Muscle layer of colon (tissue), 2 donors: Measurements from ENCODE around the gene ATF7.
"Not testable (repeated sequence)": the region's sequence is repeated elsewhere in the genome, so short reads cannot be mapped to it uniquely, and the experiment has no call there.

Source experiments
- H3K27ac ChIP-seq: one replicate; pipeline ENCODE4 v1.7.0; 2013; ENCODE audit warnings: low read depth, mild to moderate bottlenecking, low read length, moderate library complexity
- H3K27me3 ChIP-seq, 2 donors: one replicate each; pipeline ENCODE4 v1.7.0; 2013; ENCODE audit warnings: low read length in 2 of 2, mild to moderate bottlenecking in 2 of 2; ENCODE audit not compliant: insufficient read depth in 2 of 2, control insufficient read depth in 1 of 2
- H3K36me3 ChIP-seq: one replicate; pipeline ENCODE4 v1.7.0; 2013; ENCODE audit warnings: mild to moderate bottlenecking, low read length; ENCODE audit not compliant: insufficient read depth
- H3K4me1 ChIP-seq: one replicate; pipeline ENCODE4 v1.7.0; 2013; ENCODE audit warnings: mild to moderate bottlenecking, low read length; ENCODE audit not compliant: insufficient read depth
- H3K4me3 ChIP-seq, 2 donors: one replicate each; pipeline ENCODE4 v1.7.0; 2013; ENCODE audit warnings: low read length in 2 of 2, low read depth in 1 of 2, mild to moderate bottlenecking in 1 of 2, moderate library complexity in 1 of 2
- H3K9ac ChIP-seq: one replicate; pipeline ENCODE4 v1.7.0; 2013; ENCODE audit warnings: low read length
- H3K9me3 ChIP-seq: one replicate; pipeline ENCODE4 v1.7.0; 2013; ENCODE audit warnings: mild to moderate bottlenecking, low read length
- donor health status: abdominal sarcoma.
- donor health status: Adenocarcinoma of cecum.

ATF7 gene

DNA sequence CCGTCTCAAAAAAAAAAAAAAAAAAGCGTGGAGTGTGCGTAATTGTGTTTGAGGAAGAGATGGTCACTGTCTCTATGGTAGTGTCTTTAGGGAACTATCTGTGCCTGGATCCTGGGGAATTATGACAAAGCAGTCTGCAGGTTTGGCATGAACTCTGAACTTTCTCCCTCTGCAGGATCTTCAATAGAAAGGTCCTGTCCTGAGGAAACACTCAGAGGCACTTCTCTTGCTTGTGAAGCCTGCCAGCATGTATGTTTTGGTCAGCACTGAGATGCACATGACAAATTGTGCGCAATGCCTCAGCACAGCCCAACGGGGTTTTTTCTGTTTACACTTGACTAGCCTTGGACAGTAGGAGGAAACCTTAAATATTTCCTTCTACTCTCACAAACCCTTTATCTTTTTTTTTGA, 46.6 kb downstream of the ATF7 start:
- Histone ChIP-seq H3K9ac (no peak overlapping the region), H3K36me3 (peaks cover 8% of the 10 kb centered on the region), H3K9me3 (no peaks in the 10 kb centered on the region), H3K27me3 (no peaks in the 10 kb centered on the region), H3K4me1 (peaks cover 17% of the 10 kb centered on the region), H3K4me3 (no peak overlapping the region), H3K27ac (no peak overlapping the region)

DNA sequence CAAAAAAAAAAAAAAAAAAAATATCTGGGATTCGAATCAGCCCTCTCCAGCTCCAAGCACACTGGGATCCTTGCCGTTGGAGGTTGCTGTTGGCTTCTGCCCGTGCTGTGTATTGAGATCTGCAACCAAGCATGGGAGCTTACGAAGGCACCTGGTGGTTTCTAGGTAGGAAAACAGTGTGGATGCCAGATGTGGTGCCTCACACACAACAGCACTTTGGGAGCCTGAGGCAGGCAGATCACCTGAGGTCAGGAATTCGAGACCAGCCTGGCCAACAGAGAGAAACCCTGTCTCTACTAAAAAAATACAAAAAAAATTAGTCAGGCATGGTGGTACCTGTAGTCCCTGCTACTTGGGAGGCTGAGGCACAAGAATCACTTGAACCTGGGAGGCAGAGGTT, 47.4 kb downstream of the ATF7 start:
- H3K9ac ChIP-seq = no peak overlapping the region
- no peak overlapping the region for H3K27ac ChIP-seq
- H3K4me1 ChIP-seq = peaks cover 17% of the 10 kb centered on the region
- no peak overlapping the region for H3K4me3 ChIP-seq
- peaks cover 8% of the 10 kb centered on the region for H3K36me3 ChIP-seq
- H3K27me3 ChIP-seq = no peaks in the 10 kb centered on the region
- no peaks in the 10 kb centered on the region for H3K9me3 ChIP-seq

DNA sequence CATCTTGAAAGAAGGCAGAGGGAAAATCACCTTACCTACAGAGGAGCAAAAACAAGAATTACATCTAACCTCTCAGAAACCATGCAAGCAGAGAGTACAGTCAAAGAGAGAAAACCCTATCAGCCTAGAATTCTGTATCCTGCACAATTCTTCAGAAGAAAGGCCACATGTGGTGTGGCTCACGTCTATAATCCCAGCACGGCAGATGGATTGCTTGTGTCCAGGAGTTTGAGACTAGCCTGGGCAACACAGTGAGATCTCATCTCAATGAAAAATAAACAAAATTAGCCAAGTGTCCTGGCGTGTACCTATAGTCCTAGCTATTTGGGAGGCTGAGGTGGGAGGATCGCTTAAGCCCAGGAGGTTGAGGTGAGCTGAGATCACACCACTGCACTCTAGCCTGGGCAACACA, 48.2 kb downstream of the ATF7 start:
- H3K9ac ChIP-seq = no peak overlapping the region
- H3K27me3 ChIP-seq = no peaks in the 10 kb centered on the region
- H3K9me3 ChIP-seq = no peaks in the 10 kb centered on the region
- H3K36me3 ChIP-seq = peaks cover 8% of the 10 kb centered on the region
- no peak overlapping the region for H3K4me3 ChIP-seq
- H3K4me1 ChIP-seq = peaks cover 17% of the 10 kb centered on the region
- H3K27ac ChIP-seq = no peak overlapping the region

DNA sequence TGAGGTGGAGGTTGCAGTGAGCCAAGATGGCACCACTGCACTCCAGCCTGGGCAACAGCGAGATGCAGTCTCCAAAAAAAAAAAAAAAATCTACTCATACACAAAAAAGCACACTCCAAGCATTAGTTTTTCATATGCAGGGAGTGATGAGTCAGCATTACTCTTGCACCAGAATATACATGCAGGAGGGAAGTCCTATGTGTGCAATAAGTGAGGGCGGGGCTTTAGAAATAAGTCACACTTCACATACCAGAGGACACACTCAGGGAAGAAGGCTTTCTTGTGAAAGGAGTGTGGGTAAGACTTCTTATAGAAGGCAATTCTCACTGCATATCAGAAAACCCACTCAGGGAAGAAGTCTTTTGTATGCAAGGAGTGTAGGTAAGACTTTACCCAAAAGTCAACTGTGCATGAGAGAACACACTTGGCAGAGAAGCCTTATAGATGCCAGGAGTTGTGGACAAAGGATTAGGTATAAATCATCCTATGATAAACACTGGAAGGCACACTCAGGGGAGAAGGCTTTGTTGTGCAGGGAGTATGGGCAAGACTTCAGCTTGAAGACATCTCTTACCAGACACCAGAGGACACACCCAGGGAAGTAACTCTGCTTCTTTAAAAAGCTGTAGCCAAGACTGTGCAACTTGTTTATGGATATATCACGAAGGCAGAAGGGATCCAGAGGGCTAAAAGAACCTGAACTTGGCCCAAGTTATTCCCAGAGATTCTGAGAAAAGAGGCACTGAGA, 50.5 kb downstream of the ATF7 start:
- Histone ChIP-seq H3K4me3 (no peak overlapping the region), H3K27ac (peak overlapping the region; percentile 1), H3K36me3 (peaks cover 8% of the 10 kb centered on the region), H3K27me3 (no peaks in the 10 kb centered on the region), H3K4me1 (peaks cover 17% of the 10 kb centered on the region), H3K9me3 (no peaks in the 10 kb centered on the region), H3K9ac (no peak overlapping the region)

DNA sequence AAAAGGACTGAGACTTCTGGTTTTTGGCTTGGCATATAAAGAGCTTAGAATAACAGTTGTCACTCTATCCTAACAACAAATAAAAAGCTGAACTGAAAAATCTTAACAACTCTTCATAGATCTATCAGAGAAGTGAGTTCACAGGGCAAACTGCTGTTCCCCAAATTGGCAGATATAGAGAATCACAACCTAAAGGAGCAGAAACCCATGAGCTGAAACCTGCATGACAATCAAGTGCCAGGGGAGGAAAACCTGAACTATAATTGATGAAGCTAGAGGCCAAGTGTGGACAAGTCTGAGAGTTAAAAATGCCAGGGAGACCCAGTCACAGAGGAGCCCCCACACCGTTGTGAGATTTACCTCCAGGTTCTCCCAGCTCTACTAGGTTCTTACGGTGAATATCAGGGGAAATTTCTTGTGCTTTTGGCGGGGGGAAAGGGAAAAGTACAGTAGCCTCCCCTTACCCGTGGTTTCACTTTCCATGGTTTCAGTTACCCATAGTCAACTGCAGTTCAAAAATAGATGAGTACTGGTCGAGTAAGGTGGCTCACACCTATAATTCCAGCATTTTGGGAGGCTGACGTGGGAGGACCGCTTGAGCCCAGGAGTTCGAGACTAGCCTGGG, 53.9 kb downstream of the ATF7 start:
- Histone ChIP-seq H3K27me3 (no peaks in the 10 kb centered on the region), H3K36me3 (peaks cover 8% of the 10 kb centered on the region), H3K9me3 (no peaks in the 10 kb centered on the region), H3K27ac (no peak overlapping the region), H3K4me1 (peaks cover 39% of the 10 kb centered on the region), H3K9ac (no peak overlapping the region), H3K4me3 (no peak overlapping the region)

DNA sequence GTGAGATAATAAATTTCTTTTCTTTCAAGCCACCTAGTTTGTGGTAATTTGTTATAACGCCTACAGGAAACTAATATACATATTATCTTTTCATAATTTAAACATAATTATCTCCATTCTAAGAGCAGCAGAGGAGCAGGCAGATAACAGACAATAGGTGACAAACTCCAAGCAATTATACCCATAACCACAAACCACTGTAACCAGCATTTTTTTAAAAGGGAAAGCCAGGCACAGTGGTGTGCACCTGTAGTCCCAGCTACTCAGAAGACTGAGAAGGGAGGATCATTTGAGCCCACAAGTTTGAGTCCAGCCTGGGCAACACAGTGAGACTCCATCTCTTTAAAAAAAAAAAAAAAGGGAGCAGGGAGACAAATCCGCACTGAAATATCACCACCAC, 54.9 kb downstream of the ATF7 start:
- no peaks in the 10 kb centered on the region for H3K27me3 ChIP-seq
- H3K9me3 ChIP-seq = no peaks in the 10 kb centered on the region
- H3K9ac ChIP-seq = no peak overlapping the region
- peaks cover 33% of the 10 kb centered on the region for H3K4me1 ChIP-seq
- H3K4me3 ChIP-seq = no peak overlapping the region
- H3K27ac ChIP-seq = no peak overlapping the region
- no peaks in the 10 kb centered on the region for H3K36me3 ChIP-seq

DNA sequence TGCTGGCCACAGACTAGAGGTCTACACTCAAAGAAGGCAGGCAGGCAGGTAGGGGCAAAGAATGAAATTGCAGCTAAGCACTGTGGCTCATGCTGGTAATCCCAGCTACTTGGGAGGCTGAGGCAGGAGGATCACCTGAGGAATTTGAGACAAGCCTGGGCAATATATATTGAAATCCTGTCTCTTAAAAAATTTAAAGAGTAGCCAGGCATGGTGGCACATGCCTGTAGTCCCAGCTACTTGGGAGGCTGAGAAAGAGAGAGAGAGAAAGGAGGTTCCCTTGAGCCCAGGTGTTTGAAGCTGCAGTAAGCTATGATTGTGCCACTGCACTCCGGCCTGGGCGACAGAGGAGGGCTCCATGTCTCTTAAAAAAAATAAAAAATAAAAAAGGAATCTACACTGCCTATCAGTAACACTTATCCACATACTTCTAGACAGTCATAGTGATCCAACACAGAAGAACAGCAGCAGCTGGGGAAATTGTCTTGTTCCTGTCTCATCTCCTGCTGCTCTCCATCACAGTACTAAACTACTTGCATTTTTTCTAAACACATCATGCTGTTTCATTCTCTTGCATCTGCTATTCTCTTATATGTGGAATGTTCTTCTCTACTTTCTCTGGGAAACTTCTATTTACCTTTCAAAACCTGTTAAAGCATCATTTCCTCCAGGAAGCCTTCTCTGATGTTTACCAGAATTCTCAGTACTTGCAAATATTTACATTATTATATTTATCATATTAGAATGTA, 57.2 kb downstream of the ATF7 start:
- Histone ChIP-seq H3K4me3 (no peak overlapping the region), H3K36me3 (no peaks in the 10 kb centered on the region), H3K27ac (no peak overlapping the region), H3K9ac (no peak overlapping the region), H3K27me3 (no peaks in the 10 kb centered on the region), H3K4me1 (peaks cover 34% of the 10 kb centered on the region), H3K9me3 (no peaks in the 10 kb centered on the region)

DNA sequence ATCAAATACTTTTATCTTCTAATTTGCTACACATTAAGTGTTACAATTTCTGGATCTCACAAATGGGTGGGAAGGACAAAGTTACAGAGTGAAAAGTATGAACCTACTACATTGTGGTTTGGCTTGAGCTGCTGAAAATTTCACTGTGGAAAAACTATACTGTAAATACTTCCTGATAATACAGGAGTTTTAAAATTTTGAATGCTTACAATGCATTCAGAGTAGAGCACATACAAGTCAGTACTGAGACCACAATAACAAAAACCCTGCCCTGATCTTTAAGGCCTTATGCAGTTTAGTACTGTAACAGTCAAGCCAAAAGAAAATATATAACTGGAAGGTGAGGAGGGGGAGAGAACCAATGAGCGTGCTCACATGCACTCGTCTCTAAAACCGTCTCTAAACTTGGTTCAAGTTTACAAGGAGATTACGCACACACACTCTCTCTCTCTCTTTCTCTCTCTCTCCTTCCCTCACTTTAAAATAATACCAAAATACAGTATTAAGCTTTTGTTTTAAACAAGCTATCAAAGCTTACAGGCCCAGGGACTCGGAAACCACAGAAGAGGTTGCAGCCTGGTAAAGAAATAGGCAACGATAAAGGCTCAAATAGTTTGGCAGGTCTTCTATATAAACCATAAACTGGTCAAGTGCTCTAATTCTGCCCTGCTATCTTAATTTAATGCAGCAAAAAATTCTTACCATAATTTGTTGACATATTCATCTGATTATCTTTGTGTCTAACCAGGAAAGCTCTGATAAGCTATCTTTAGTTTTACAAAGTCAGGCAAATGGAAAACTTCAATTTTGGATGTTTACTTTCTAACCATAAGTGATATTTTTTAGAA, 58.0 kb downstream of the ATF7 start:
- H3K4me3 ChIP-seq = no peak overlapping the region
- no peaks in the 10 kb centered on the region for H3K9me3 ChIP-seq
- no peak overlapping the region for H3K9ac ChIP-seq
- H3K27me3 ChIP-seq = no peaks in the 10 kb centered on the region
- H3K4me1 ChIP-seq = peaks cover 42% of the 10 kb centered on the region
- H3K36me3 ChIP-seq = no peaks in the 10 kb centered on the region
- no peak overlapping the region for H3K27ac ChIP-seq

DNA sequence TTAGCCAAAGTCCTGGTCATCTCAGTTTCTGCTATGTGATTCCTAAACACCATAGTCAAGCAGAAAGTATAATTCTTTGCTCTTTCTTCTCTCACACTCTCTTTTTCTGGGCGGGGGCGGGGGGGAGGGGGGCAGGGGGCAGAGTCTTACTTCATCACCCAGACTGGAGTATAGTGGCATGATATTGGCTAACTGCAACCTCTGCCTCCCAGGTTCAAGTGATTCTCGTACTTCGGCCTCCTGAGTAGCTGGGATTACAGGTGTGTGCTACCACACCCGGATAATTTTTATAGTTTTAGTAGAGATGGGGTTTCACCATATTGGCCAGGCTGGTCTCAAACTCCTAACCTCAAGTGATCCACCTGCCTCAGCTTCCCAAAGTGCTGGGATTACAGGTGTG, 60.8 kb downstream of the ATF7 start:
- H3K4me3 ChIP-seq, H3K27me3 ChIP-seq, H3K27ac ChIP-seq, H3K36me3 ChIP-seq, H3K9me3 ChIP-seq, H3K9ac ChIP-seq: not testable (repeated sequence)
- peaks cover 53% of the 10 kb centered on the region for H3K4me1 ChIP-seq

DNA sequence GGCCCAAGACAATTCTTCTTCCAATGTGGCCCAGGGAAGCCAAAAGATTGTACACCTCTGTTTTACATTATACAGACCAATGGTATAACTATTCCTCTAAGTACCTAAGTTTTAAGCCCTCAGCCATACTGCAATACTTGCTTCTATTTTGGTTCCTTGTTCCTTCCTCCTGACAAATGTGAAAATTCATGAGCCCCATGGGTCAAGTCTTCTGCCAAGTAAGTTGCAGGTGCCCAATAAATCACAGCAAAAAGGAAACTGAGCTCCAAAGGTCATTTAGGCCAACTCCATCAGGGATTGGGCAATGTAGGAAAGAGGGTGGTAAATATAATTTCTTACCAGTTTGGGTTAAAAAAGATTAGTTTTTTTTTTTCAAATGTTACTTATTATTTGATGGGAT, 61.2 kb downstream of the ATF7 start:
- no peaks in the 10 kb centered on the region for H3K27me3 ChIP-seq
- no peaks in the 10 kb centered on the region for H3K9me3 ChIP-seq
- no peak overlapping the region for H3K9ac ChIP-seq
- no peak overlapping the region for H3K27ac ChIP-seq
- H3K4me3 ChIP-seq = no peak overlapping the region
- no peaks in the 10 kb centered on the region for H3K36me3 ChIP-seq
- H3K4me1 ChIP-seq = peaks cover 48% of the 10 kb centered on the region

DNA sequence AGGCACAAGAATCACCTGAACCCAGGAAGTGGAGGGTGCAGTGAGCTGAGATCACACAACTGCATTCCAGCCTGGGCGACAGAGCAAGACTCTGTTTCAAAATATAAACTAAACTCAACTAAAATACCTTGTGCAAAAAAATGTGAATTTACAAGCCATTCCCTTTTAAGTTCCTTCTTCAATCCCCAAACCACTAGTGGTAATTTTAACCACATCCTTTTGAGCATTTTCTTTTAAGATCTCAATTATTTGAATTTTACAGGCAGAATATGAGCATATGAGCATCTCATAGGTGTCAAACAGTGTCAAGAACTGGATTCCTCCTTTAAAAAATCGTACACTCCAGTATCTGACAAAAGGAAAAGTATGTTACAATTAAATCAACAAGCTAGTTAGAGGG, 61.9 kb downstream of the ATF7 start:
- H3K9me3 ChIP-seq = no peaks in the 10 kb centered on the region
- H3K4me3 ChIP-seq = no peak overlapping the region
- H3K27me3 ChIP-seq = no peaks in the 10 kb centered on the region
- H3K36me3 ChIP-seq = no peaks in the 10 kb centered on the region
- no peak overlapping the region for H3K27ac ChIP-seq
- H3K9ac ChIP-seq = no peak overlapping the region
- H3K4me1 ChIP-seq = peaks cover 45% of the 10 kb centered on the region
